K562 (cell line): Measurements from ENCODE around the gene FBXW11.
"Not testable (repeated sequence)": the region's sequence is repeated elsewhere in the genome, so short reads cannot be mapped to it uniquely, and the experiment has no call there.

Experiments used
- BHLHE40 ChIP-seq: IDR thresholded peaks from 2 replicates; pipeline ENCODE4 v1.6.1; 2011; ENCODE audit warnings: low read length, improper control_type of control experiment
- BMI1 ChIP-seq: fragments of 150-350 bp; IDR thresholded peaks from 2 replicates; pipeline ENCODE4 v1.6.1; 2014; ENCODE audit warnings: low read length
- CTCF ChIP-seq, 3 experiments: IDR thresholded peaks in 2 of 3; conservative IDR thresholded peaks in 1 of 3; 2 replicates each; pipeline ENCODE4 v1.5.1; 2011 to 2012; ENCODE audit warnings: low read length in 3 of 3, mild to moderate bottlenecking in 3 of 3, control low read depth in 2 of 3, improper control_type of control experiment in 1 of 3, inconsistent platforms in 1 of 3, low read depth in 1 of 3, mixed read lengths in 1 of 3, moderate library complexity in 1 of 3; ENCODE audit not compliant: insufficient read depth in 2 of 3
- EZH2 ChIP-seq: IDR thresholded peaks from 2 replicates; pipeline ENCODE4 v1.6.1; 2012; ENCODE audit warnings: low read depth, mild to moderate bottlenecking, inconsistent platforms, low read length, borderline replicate concordance
- HCFC1 ChIP-seq: IDR thresholded peaks from 2 replicates; pipeline ENCODE4 v1.6.1; 2012; ENCODE audit warnings: low read depth, low read length, improper control_type of control experiment
- POLR2AphosphoS5 ChIP-seq: IDR thresholded peaks from 2 replicates; pipeline ENCODE4 v1.6.1; 2011; ENCODE audit warnings: mild to moderate bottlenecking, low read depth, low read length, moderate library complexity; ENCODE audit not compliant: control insufficient read depth, insufficient read depth
- ZBTB1 ChIP-seq: sonication (generic); formaldehyde crosslinking; IDR thresholded peaks from 2 replicates; pipeline ENCODE4 v1.8.1; 2023; ENCODE audit warnings: missing genetic modification reagents, low read depth, mild to moderate bottlenecking, borderline replicate concordance
- ZNF445 ChIP-seq: fragments of 250-450 bp; sonication (Bioruptor Pico); IDR thresholded peaks from 2 replicates; pipeline ENCODE4 v1.4.0; 2020; ENCODE audit warnings: low read depth, mild to moderate bottlenecking, moderate library complexity
- ZNF780A ChIP-seq: fragments of 250-450 bp; sonication (Bioruptor Pico); IDR thresholded peaks from 2 replicates; pipeline ENCODE4 v1.5.0; 2021; ENCODE audit warnings: mild to moderate bottlenecking
- TF ChIP-seq, protein P1 (sequence below): IDR thresholded peaks from 3 replicates; pipeline ENCODE4 v1.6.1; 2011; ENCODE audit warnings: borderline replicate concordance, mild to moderate bottlenecking; ENCODE audit not compliant: insufficient read length, insufficient read depth
- TF ChIP-seq, protein P2 (sequence below): fragments of 450-650 bp; conservative IDR thresholded peaks from 2 replicates; pipeline ENCODE4 v1.6.1; 2016; ENCODE audit warnings: missing genetic modification characterization, low read depth, mild to moderate bottlenecking, control low read depth, missing compliant biosample characterization
- TF ChIP-seq, protein P3 (sequence below): sonication (generic); formaldehyde crosslinking; IDR thresholded peaks from 2 replicates; pipeline ENCODE4 v1.4.0; 2020; ENCODE audit warnings: mild to moderate bottlenecking, missing genetic modification reagents

DNA sequence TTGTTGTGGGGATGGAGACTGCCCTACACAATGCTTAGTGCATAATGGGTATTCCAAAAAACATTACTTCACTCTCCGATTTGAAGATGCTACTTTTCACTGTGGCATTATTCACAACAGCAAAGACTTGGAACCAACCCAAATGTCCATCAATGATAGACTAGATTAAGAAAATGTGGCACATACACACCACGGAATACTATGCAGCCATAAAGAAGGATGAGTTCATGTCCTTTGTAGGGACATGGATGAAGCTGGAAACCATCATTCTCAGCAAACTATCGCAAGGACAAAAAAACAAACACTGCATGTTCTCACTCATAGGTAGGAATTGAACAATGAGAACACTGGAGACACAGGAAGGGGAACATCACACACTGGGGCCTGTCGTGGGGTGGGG lies 90.7 kb downstream of the FBXW11 start:
- not testable (repeated sequence) for TF ChIP-seq POLR2AphosphoS5; EZH2; BHLHE40; ZBTB1; HCFC1; BMI1; ZNF780A; CTCF (IDR thresholded peaks at IDR 0.05 in 2 of 3, conservative IDR thresholded peaks at IDR 0.05 in 1 of 3; ENCODE audit: insufficient read depth in 2 of 3, low read depth in 1 of 3, low read length in 3 of 3); ZNF445 (CRISPR knock-in tag)
- TF ChIP-seq, protein P1, sequence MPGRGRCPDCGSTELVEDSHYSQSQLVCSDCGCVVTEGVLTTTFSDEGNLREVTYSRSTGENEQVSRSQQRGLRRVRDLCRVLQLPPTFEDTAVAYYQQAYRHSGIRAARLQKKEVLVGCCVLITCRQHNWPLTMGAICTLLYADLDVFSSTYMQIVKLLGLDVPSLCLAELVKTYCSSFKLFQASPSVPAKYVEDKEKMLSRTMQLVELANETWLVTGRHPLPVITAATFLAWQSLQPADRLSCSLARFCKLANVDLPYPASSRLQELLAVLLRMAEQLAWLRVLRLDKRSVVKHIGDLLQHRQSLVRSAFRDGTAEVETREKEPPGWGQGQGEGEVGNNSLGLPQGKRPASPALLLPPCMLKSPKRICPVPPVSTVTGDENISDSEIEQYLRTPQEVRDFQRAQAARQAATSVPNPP = not testable (repeated sequence)
- TF ChIP-seq, protein P2, sequence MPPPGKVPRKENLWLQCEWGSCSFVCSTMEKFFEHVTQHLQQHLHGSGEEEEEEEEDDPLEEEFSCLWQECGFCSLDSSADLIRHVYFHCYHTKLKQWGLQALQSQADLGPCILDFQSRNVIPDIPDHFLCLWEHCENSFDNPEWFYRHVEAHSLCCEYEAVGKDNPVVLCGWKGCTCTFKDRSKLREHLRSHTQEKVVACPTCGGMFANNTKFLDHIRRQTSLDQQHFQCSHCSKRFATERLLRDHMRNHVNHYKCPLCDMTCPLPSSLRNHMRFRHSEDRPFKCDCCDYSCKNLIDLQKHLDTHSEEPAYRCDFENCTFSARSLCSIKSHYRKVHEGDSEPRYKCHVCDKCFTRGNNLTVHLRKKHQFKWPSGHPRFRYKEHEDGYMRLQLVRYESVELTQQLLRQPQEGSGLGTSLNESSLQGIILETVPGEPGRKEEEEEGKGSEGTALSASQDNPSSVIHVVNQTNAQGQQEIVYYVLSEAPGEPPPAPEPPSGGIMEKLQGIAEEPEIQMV (tag) = not testable (repeated sequence)
- TF ChIP-seq, protein P3, sequence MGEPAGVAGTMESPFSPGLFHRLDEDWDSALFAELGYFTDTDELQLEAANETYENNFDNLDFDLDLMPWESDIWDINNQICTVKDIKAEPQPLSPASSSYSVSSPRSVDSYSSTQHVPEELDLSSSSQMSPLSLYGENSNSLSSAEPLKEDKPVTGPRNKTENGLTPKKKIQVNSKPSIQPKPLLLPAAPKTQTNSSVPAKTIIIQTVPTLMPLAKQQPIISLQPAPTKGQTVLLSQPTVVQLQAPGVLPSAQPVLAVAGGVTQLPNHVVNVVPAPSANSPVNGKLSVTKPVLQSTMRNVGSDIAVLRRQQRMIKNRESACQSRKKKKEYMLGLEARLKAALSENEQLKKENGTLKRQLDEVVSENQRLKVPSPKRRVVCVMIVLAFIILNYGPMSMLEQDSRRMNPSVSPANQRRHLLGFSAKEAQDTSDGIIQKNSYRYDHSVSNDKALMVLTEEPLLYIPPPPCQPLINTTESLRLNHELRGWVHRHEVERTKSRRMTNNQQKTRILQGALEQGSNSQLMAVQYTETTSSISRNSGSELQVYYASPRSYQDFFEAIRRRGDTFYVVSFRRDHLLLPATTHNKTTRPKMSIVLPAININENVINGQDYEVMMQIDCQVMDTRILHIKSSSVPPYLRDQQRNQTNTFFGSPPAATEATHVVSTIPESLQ (CRISPR knock-in tag) = not testable (repeated sequence)
